G401 (cell line): Measurements from ENCODE around the gene DNAAF9. TPM values are rescaled to one million over a fixed set of nuclear protein-coding genes. Genes with fewer than 3 reads are reported as not detected.

Source experiments
- DNase-seq: peaks from one replicate; pipeline ENCODE4 v3.0.0-alpha.2; 2015; ENCODE audit warnings: low spot score
- in situ Hi-C: cut with HindIII; loops from 2 replicates; pipeline ENCODE4 v1.10.0; 2016; ENCODE audit warnings: low sequenced_read_pairs, mixed read lengths
- total RNA-seq: library from RNA; depleted of rRNA; stranded (reverse); fragments of >200 nt; shearing (Covaris generic); gene quantifications from 2 replicates; pipeline ENCODE4 v1.2.3, GENCODE V29; 2014

Gene DNAAF9
- total RNA-seq, 1 experiment from 2014 or later: 6.1 TPM

DNA sequence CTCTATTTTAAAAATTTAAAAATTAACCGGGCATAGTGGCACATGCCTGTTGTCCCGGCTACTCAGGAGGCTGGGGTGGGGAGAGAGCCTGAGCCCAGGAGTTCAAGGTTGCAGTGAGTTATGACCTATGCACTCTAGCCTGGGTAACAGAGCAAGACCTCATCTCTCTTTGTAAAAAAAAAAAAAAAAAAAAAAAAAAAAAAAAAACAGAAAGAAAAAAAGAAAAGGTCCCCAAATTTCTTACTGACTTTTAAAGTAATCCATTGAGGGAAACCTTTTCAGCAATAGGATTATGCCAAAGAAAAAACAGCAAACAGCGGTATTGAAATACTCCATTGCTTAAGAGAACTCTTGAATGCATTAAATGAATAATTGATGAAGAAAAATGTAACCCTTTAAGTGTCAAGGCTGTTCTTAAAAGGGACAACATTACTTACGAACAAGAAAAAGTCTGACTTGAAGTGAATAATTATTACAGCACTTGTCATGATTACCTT, 6.0 kb upstream of the DNAAF9 start:
- DNase-seq: no peak
- in situ Hi-C loops: no loop called here

DNA sequence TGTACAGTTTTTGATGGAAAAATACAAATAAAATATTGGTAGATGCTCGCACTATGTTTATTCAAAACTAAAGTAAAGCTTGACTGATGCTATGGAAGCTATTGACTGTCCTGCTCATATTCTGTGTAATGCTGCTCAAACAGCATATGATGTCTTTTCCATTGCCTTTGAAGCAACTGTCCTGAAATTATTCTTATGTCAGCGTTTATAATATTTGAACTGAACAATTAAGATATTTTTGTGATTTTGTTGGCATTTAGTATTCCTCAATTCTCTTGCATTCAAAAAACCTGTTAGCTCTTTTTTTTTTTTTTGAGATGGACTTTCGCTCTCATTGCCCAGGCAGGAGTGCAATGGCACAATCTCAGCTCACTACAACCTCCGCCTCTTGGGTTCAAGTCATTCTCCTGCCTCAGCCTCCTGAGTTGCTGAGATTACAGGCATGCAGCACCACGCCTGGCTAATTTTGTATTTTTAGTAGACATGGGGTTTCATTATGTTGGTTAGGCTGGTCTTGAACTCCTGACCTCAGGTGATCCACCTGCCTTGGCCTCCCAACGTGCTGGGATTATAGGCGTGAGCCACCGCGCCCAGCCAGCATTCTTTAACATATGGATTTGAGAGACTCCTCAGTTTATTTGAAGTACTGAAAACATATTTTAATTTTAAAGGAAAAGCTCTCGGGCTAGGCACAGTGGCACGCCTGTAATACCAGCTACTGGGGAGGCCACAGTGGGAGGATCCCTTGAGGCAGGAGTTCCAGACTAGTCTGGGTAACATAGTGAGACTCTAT, 5.3 kb upstream of the DNAAF9 start:
- in situ Hi-C loops: no loop called here
- DNase-seq: no peak

DNA sequence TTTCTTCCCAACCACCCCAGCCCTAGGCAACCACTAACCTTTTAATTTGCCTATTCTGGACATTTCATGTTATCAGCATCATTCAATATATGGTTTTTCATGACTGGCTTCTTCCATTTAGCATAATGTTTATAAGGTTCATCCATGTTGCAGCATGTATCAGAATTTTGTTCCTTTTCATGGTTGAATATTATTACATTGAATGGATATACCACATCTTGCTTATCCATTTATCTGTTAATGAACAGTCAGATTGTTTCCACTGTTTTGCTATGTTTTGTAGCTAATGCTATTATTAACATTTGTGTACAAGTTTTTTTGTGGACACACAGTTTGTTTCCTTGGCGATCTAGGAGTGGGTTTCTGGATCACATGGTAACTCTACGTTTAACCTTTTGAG, 3.0 kb upstream of the DNAAF9 start:
- in situ Hi-C loops: no loop called here
- DNase-seq: no peak

DNA sequence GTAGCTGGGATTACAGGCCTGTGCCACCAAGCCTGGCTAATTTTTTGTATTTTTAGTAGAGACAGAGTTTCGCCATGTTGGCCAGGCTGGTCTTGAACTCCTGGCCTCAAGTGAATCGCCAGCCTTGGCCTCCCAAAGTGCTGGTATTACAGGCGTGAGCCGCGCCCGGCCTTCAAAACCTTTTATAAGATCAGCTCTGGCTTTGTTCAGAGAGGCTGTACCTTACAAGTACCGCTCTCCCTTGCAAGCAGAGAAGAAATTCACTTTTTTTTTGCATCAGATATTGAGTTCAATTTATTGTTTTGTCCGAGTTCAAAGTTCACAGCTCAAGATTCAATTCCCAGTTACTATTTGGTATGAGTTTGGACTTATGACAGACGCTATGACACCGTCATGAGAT, 1.9 kb upstream of the DNAAF9 start:
- DNase-seq: no peak
- in situ Hi-C loops: no loop called here

DNA sequence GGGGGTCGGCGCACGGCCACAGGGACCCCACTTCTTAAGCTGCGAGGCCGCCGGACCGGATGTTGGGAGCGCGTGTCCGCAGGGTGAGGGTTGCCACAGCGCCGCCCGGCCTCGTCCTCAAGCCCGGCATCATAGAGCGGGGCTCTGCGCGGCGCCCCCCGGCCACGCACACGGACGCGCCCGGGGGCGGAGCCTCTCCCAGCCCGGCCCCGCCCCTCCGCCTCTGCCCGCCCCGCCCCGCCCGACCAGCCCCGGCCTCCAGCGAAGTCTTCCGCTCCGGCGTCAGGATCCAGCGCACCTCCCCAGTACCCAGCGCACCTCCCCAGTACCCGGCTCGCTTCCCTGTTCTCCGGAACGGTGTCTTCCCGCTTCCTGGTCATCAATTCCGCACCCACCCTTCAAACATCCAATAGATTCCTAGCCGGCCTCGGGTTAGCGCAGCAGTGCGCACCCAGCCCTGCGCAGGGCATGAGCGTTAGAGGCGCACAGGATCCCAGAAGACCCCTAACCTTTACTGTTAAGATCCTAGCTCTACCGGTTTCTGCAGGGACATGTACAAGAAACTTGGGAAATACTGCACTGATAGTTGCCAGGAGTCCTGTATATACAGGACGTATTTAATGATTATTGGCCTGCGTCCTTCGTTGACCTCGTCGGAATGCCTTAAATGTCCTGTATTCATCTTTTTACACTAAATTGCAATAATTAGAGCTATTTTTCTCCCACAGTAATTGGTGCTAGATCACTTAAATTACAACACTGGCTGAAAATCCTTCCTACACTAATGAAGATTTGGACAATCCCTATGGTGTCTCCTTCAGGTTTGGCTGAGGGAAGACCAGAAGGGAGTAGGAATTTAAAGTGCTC, 535 bp upstream of the DNAAF9 start:
- in situ Hi-C loops: no loop called here
- DNase-seq: peak; percentile 83

DNA sequence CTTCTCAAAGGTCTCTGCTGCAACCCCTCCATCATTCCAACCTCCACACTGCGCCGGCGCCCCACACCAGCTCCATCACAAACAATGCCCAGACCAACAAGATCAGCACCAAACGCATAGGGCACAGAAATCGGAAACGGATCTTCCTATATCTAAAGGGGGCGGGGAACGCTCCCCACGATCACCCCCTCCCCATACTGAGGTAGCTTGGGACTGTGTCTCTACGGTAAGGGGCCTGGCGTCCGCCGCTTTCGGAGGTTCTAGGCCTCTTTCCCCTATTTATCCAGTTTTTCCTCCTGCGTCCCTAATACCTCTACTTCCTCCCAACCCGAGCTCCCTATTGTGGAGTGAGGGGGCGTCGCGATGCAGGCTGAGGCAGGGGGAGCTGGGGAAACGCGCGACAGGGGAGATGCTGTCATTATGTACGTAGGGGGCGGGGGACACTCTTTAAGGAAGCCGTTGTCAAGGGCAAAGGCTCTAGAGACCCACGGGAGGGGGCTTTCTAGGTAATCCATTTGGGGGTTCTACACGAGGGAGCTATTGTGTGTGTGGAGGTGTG, 909 bp downstream of the DNAAF9 start:
- in situ Hi-C loops: no loop called here
- no peak for DNase-seq

DNA sequence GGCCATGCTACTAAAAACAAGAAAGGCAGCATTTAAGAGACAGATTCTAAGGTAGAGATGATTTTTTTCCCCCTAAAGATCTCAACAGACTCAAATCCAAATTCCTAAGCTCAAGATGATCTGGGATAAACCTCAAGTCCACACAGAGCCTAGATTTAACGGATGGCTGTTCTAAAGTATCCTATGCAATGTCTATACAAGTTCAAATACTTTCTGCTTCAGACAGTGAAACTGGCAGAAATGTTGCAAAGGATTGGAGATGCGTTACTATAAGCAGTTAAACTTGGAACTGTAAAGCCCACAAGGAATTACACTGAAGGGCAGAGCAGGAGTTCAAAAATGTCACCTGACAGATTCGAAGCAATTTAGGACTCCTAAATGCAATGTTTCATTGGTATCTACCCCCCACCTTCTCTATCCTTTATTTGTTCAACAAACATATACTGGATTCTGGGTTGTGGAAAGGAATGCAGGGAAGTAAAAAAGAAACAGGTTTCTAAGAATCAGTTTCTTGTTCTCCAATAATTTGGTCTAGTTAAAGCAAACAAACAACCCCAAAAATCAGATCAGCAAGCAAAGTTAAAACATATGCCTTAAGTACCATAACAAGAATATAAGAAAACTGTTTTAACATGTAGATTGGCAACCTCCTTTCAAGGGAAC, 1.6 kb downstream of the DNAAF9 start:
- in situ Hi-C loops: no loop called here
- peak; percentile 51 for DNase-seq

DNA sequence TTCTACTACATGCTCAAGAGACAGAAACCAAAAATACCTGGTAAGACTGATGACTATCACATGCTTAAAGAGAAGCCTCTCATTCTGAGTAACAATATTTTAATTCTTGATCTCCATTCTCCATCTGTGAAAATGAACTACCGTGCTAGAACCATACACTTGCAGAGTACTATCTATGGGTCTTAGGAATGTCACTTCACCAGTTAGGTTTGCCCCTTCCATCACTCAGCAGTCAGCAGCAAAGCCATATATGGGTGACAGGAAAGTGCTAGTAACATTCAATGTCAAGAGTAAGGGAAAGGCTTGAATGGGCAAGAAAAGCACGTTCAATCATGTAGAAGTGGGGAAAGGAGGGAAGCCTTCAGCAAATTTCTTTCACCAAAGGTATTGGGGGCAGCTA, 2.3 kb downstream of the DNAAF9 start:
- in situ Hi-C loops: no loop called here
- DNase-seq: peak; percentile 28

DNA sequence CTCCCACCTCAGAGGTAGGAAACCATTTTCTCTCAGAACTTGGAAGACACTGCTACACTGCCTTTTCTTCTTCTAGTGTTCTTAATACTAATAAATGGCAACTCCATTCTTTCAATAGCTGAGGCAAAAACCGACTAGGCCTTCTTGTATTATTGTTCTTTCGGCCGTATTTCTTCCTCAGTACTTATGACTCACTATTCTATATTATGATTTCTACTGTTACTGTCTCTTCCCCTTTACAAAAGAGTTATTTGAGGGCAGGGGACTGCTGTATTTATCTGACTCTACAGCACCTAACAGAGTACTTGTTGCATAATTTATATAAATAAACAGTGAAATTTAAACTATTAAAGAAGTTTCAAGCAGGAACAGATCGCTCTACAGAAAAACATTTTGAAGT, 3.1 kb downstream of the DNAAF9 start:
- in situ Hi-C loops: no loop called here
- no peak for DNase-seq

DNA sequence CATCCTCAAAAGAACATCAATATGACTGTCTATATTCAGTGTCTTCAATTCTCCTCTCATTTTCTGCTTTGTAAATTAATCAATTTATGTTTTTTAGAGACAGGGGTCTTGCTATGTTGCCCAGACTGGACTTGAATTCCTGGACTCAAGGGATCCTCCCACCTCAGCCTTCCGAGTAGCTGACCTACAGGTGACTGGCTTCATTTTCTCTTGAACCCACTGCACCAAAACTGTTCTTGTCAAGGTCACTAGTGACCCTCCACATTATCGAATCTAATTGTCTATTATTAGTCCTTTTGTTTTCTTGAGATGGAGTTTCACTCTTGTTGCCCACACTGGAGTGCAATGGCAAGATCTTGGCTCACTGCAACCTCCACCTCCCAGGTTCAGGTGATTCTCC, 3.7 kb downstream of the DNAAF9 start:
- in situ Hi-C loops: no loop called here
- DNase-seq: no peak

DNA sequence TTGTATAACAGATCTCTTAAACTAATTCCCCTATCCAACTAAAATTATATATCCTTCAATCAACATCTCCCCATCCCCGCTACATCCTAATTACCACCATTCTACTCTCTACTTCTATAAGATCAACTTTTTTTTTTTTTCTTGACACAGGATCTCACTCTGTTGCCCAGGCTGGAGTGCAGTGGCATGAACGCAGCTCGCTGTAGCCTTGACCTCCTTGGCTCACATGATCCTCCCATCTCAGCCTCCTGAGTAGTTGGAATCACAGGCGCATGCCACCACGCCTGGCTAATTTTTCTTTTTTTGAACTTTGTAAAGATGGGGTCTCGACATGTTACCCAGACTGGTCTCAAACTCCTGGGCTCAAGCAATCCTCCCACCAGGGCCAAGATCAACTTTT, 5.0 kb downstream of the DNAAF9 start:
- no peak for DNase-seq
- in situ Hi-C loops: no loop called here

DNA sequence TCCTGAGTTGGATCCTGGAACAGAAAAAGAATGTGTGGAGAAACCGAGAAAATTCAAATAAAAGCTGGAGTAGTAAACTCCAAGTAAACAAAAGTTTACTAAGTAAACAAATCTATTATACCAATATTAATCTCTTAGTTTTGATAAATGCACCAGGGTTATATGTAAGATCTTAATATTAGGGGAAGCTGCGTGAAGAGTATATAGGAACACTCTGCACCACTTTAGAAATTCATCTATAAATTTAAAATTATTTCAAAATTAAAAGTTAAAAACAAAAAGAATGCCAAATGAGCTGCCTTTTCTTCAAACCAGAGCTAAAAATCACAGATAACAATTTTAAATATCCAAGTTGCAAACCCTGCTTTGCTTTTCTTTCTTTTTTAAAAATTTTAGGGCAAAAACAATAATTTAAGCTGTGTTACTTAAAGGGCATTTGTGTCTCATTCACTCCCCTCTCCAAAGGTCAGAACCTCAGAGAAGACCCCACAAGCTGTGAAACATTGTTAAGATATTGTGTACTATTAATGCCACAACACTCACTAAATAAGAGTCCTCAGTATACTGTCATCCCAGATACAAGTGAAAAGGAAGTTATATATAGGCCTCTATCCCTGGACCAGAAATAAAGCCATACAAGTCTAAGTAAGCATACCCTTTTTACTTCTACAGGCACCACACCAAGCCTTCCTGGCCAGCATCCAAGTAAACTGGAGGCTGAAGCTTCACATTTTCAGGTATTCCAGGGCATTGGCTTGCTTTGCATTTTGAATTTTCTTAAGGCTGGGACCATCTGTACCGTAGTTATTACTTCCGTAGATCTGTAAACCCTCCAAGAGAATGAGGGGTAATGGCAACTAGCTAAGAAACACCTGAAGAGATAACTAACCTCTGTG, 7.0 kb downstream of the DNAAF9 start:
- in situ Hi-C loops: no loop called here

DNA sequence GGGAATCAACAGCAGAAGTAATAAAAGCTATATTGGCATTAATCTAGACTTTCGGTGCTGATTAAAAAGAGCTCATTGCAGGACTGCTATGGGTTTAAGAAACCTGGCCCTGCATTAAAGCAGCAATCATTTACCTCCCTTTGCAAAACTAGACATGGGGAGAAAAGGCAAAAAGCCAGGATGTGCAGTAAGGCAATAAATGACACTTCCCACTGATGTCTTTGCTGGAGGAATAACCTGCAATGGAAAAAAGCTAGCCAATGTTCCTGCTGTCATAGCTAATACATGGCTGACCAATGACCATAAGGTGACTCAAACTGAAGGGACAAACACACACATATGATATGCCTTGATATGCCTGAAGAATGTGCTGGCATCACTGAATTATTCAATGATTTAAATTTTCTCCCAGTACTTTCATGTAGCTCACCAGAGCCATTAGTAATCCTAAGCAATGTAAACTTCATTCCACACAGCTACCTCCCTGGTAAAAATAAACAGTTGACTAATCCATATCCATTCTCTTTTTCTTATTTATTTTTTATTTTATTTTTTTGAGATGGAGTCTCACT, 8.7 kb downstream of the DNAAF9 start:
- in situ Hi-C loops: no loop called here
- peak; percentile 54 for DNase-seq

More for the DNA sequence above, 7.0 kb downstream of the DNAAF9 start:
- peak; percentile 70 for DNase-seq

DNA sequence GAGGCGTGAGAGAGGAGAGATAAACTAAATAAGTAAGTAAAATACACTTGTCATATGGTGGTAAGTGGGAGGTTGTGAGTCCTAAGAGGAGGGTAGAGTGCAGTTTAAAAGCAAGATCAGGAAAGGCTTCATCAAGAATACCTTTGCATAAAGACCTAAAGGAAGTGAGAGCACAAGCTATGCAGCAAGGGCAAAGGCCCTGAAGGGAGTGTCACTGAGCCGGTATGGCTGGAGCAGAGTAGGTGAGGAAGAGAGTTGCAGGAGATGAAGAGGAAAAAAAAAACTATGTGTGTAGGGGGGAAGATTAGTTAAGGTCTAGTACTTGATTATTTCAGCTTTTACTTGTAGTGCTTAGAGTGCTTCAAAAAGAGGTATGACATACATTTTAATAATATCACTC, 11.0 kb downstream of the DNAAF9 start:
- DNase-seq: no peak
- in situ Hi-C loops: no loop called here

DNA sequence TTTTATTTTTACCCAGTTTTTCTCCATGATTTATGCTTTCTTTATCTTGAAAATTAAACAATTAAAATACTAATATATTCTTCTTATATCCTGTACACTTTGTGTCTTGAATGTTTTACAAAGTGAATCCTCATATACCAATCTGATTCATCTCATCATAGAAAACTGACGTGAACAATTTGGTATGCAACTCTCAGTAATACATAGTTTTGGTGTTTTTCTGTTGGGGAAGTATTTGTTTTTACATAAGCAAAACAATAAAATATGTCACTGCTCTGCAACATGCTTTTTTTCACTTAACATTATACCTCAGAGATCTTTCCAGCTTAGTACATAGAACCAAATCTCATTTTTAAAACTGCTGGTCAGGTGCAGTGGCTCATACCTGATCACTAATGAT, 14.7 kb downstream of the DNAAF9 start:
- DNase-seq: no peak
- in situ Hi-C loops: no loop called here

DNA sequence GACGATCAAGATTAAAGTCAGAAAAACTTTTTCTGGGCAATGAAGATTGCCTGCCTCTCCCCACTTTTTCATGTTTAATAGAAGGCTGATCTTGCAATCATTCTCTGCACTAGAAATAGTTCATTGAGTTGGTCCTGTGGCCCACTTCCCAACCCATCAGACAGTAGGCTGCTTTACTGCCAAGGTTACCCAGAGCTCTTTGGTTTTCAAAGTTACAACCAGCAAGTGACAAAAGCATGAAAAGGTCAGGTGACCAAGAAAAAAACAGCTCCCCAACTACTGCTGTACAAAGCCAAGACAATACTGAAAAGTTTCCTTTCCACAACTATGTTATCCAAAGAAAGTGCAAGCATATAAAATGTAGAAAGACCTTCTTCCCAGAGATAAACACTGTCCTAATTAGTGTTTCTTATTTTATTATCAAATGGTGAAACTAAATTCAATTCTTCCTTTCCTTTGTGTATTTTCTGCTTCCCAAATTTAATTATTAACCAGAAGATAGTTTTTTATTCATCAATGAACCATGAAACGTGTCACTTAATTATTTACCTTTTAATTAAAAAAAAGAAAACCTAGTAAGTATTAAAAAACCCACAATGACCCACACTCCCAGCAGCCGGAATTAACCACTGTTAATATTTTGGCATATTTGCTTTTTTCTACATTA, 16.6 kb downstream of the DNAAF9 start:
- in situ Hi-C loops: no loop called here
- DNase-seq: peak; percentile 33

DNA sequence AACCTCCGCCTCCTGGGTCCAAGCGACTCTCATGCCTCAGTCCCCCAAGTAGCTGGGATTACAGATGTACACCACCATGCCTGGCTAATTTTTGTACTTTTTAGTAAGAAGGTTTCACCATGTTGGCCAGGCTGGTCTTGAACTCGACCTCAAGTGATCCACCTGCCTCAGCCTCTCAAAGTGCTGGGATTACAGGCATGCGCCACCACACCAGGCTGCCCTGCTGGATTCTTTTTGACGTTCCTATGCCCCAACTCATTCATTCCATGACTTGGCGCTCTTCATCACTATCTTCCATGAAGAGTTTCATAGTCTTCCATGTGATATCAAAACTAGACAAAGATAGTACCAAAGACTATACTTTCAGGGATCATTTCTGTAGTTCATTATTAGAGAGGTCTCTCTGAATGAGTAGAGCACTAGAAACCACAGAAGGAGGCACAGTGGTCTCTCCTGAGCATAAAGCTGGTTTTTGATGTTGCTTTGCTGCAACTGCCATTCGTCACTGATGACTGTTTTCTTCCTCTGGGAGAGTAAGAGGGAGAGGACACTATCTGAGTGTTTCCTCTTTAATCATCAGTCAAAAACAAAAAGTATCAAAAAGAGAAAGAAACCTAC, 23.5 kb downstream of the DNAAF9 start:
- in situ Hi-C loops: no loop called here
- no peak for DNase-seq
